Measurements from ENCODE around the gene IRF3. TPM values are rescaled to one million over a fixed set of nuclear protein-coding genes. Genes with fewer than 3 reads are reported as not detected.

The IRF3 gene
- total RNA-seq, 2 donors from 2014 or later, result 135 to 141 TPM

DNA sequence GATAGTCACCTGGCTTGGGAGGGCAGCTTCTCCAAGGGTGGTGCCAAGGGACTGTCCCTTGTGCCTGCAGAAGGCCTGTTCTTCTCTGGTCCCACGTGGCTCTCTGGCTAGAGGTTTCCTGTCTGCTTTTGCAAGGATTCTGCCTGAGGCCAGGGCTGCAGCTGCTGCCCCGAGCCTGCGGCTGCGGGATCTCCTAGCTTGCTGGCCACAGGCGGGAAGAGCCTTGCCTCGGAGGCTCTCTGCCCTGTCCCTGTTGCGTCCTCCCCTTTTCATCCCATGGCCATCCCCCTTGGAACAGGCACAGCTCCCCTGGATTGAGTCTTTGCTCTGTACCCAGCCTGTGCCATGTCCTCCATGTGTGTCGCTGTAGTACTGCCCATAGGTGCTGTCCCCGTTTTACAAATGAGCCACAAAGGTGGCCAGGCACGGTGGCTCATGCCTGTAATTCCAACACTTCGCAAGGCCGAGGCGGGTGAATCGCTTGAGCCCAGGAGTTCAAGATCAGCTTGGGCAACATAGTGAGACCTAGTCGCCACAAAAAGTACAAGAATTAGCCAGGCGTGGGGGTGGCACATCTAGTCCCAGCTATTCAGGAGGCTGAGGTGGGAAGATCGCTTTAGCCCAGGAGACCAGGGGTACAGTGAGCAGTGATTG is 9.1 kb downstream of the IRF3 start:
- DNase-seq, result no peak
- peaks cover 4% of the 10 kb centered on the region for H3K4me1 Mint-ChIP-seq (ENCODE audit: low read depth)
- H3K27ac Mint-ChIP-seq, result no peak overlapping the region
- H3K36me3 Mint-ChIP-seq (ENCODE audit: insufficient read depth in 2 of 2), result peaks cover 7 to 8% of the 10 kb centered on the region in 2 donors
- ATAC-seq (replicated peaks in 1 of 2), result no peak
- no peaks in the 10 kb centered on the region for H3K9me3 Mint-ChIP-seq
- H3K27me3 Mint-ChIP-seq (ENCODE audit: low read depth), result no peaks in the 10 kb centered on the region
- no peak overlapping the region for H3K4me3 Mint-ChIP-seq

DNA sequence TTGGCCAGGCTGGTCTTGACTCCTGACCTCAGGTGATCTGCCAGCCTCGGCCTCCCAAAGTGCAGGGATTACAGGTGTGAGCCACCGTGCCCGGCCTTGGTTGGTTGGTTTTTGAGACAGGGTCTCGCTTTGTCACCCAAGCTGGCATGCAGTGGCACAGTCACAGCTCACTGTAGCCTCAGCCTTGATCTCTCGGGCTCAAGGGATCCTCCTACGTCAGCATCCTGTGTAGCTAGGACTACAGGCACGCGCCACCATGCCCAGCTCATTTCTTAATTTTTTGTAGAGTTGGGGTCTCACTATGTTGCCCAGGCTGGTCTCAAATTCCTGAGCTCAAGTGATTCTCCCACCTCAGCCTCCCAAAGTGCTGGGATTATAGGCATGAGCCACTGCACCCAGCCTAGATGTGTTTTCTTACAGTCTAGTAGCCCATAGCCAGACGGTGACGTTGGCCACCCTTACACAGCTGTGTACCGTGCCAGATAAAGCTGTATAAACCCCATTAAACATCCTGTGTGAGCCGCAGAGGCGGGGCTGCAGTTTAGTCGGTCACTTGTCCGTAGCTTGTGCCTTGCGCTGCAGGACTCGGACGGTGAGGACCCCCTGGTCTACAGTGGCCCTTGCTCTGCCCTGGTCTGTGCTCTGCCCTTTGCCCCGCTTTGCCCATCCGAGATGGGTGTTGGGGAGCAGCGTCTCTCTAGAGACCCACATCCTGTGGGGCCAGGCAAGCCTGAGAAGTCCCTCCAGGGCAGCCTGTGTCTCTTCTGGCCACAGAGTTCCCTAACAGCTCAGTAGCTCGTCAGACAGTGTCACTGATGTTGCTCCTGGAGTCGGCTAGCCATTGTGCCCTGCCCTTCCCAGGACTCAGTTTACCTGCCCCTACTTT is 9.8 kb downstream of the IRF3 start:
- Mint-ChIP-seq H3K4me3 (no peak overlapping the region), H3K27me3 (ENCODE audit: low read depth) (no peaks in the 10 kb centered on the region), H3K4me1 (ENCODE audit: low read depth) (peaks cover 4% of the 10 kb centered on the region), H3K27ac (no peak overlapping the region), H3K36me3 (ENCODE audit: insufficient read depth in 2 of 2) (peaks cover 7 to 9% of the 10 kb centered on the region in 2 donors), H3K9me3 (no peaks in the 10 kb centered on the region)
- ATAC-seq (replicated peaks in 1 of 2), result no peak
- no peak for DNase-seq

DNA sequence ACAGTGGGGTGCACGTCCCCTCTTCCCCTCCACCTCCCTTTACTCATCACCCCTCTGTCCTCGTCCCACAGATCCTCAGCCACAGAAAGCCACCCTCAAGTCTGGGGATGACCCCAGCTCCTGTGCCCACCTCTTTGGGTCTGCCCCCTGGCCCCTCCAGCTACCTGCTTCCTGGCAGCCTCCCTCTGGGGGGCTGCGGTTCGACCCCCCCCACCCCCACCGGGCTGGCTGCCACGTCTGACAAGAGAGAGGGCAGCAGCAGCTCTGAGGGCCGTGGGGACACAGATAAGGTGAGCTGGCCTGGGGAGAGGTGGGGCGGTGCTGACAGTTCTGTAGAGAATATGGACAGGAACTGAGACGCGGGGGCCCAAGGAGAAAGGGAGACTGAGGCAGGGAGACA is 11.1 kb downstream of the IRF3 start:
- H3K4me3 Mint-ChIP-seq, result no peak overlapping the region
- peaks cover 6 to 8% of the 10 kb centered on the region in 2 donors for H3K36me3 Mint-ChIP-seq (ENCODE audit: insufficient read depth in 2 of 2)
- no peak for ATAC-seq (replicated peaks in 1 of 2)
- DNase-seq, result no peak
- no peaks in the 10 kb centered on the region for H3K9me3 Mint-ChIP-seq
- peaks cover 4% of the 10 kb centered on the region for H3K4me1 Mint-ChIP-seq (ENCODE audit: low read depth)
- H3K27ac Mint-ChIP-seq, result no peak overlapping the region
- H3K27me3 Mint-ChIP-seq (ENCODE audit: low read depth), result no peaks in the 10 kb centered on the region

DNA sequence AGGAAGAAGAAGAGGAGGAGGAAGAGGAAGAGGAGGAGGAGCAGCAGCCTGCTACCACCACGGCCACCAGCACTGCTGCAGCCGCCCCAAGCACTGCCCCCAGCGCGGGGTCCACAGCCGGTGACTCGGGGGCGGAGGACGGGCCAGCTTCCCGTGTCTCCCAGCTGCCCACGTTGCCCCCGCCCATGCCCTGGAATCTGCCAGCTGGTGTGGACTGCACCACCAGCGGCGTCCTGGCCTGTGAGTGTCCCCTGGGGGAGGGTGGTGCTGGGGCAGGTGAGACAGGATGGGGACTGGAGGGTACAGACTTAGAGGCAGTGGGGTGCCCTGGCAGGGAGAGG is 12.2 kb downstream of the IRF3 start:
- ATAC-seq (replicated peaks in 1 of 2) (no peak), DNase-seq (no peak)
- H3K9me3 Mint-ChIP-seq, result no peaks in the 10 kb centered on the region
- peaks cover 4% of the 10 kb centered on the region for H3K4me1 Mint-ChIP-seq (ENCODE audit: low read depth)
- H3K27ac Mint-ChIP-seq, result no peak overlapping the region
- no peak overlapping the region for H3K4me3 Mint-ChIP-seq
- H3K36me3 Mint-ChIP-seq (ENCODE audit: insufficient read depth in 2 of 2), result peaks cover 6 to 8% of the 10 kb centered on the region in 2 donors
- no peaks in the 10 kb centered on the region for H3K27me3 Mint-ChIP-seq (ENCODE audit: low read depth)

DNA sequence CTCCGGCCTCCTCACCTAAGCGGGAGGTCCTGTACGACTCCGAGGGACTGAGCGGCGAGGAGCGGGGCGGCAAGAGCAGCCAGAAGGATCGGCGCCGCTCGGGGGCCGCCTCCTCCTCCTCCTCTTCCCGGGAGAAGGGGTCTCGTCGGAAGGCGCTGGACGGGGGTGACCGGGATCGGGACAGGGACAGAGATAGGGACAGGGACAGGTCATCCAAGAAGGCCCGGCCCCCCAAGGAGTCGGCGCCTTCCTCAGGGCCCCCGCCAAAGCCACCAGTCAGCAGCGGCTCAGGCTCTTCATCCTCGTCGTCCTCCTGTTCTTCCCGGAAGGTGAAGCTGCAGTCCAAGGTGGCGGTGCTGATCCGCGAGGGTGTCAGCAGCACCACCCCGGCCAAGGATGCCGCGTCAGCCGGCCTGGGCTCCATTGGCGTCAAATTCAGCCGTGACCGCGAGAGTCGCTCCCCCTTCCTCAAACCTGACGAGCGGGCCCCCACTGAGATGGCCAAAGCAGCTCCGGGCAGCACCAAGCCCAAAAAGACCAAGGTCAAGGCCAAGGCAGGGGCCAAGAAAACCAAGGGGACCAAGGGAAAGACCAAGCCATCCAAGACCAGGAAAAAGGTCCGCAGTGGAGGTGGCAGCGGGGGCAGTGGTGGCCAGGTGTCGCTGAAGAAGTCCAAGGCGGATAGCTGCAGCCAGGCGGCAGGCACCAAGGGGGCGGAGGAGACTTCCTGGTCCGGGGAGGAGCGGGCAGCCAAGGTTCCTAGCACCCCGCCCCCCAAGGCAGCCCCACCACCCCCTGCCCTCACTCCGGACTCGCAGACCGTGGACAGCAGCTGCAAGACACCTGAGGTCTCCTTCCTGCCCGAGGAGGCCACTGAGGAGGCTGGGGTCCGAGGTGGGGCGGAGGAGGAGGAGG is 12.8 kb downstream of the IRF3 start:
- Mint-ChIP-seq H3K27me3 (ENCODE audit: low read depth) (no peaks in the 10 kb centered on the region), H3K36me3 (ENCODE audit: insufficient read depth in 2 of 2) (peaks cover 6 to 8% of the 10 kb centered on the region in 2 donors), H3K4me1 (ENCODE audit: low read depth) (peaks cover 4% of the 10 kb centered on the region), H3K27ac (no peak overlapping the region), H3K9me3 (no peaks in the 10 kb centered on the region), H3K4me3 (no peak overlapping the region)
- DNase-seq, result no peak
- no peak for ATAC-seq (replicated peaks in 1 of 2)

DNA sequence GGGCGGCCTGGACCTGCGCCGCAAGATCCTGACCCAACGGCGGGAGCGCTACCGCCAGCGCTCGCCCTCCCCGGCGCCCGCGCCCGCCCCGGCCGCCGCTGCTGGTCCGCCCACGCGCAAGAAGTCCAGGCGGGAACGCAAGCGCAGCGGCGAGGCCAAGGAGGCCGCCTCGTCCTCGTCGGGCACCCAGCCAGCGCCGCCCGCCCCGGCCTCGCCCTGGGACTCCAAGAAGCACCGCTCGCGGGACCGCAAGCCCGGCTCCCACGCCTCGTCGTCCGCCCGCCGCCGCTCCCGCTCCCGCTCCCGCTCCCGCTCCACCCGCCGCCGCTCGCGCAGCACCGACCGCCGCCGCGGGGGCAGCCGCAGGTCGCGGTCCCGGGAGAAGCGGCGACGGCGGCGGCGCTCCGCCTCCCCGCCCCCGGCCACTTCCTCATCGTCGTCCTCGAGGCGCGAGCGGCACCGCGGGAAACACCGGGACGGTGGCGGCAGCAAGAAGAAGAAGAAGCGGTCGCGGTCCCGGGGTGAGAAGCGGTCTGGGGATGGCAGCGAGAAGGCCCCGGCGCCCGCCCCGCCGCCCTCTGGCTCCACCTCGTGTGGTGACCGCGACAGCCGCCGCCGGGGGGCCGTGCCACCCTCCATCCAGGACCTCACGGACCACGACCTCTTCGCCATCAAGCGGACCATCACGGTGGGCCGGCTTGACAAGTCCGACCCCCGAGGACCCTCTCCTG is 13.7 kb downstream of the IRF3 start:
- peaks cover 4 to 5% of the 10 kb centered on the region in 2 donors for H3K36me3 Mint-ChIP-seq (ENCODE audit: insufficient read depth in 2 of 2)
- ATAC-seq (replicated peaks in 1 of 2), result no peak
- no peak overlapping the region for H3K27ac Mint-ChIP-seq
- H3K4me3 Mint-ChIP-seq, result no peak overlapping the region
- H3K9me3 Mint-ChIP-seq, result no peaks in the 10 kb centered on the region
- H3K4me1 Mint-ChIP-seq (ENCODE audit: low read depth), result peaks cover 4% of the 10 kb centered on the region
- DNase-seq, result no peak
- no peaks in the 10 kb centered on the region for H3K27me3 Mint-ChIP-seq (ENCODE audit: low read depth)

DNA sequence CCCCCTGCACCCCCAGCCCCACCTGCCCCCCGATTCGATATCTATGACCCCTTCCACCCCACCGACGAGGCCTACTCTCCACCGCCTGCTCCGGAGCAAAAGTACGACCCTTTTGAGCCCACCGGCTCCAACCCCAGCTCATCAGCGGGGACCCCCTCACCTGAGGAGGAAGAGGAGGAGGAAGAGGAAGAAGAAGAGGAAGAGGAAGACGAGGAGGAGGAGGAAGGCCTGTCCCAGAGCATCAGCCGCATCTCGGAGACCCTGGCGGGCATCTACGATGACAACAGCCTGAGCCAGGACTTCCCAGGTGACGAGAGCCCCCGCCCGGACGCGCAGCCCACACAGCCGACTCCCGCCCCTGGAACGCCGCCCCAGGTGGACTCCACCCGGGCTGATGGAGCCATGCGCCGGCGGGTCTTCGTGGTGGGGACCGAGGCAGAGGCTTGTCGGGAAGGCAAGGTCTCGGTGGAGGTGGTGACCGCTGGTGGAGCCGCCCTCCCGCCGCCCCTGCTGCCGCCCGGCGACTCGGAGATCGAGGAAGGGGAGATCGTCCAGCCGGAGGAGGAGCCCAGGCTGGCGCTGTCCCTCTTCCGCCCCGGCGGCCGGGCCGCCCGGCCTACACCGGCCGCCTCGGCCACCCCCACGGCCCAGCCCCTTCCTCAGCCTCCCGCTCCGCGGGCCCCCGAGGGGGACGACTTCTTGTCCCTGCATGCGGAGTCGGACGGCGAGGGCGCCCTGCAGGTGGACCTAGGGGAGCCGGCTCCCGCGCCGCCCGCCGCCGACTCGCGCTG is 14.4 kb downstream of the IRF3 start:
- Mint-ChIP-seq H3K9me3 (no peaks in the 10 kb centered on the region), H3K36me3 (ENCODE audit: insufficient read depth in 2 of 2) (peaks cover 3 to 10% of the 10 kb centered on the region in 2 donors), H3K27ac (no peak overlapping the region), H3K4me3 (no peak overlapping the region), H3K27me3 (ENCODE audit: low read depth) (no peaks in the 10 kb centered on the region), H3K4me1 (ENCODE audit: low read depth) (peaks cover 7% of the 10 kb centered on the region)
- DNase-seq (no peak), ATAC-seq (replicated peaks in 1 of 2) (no peak)

DNA sequence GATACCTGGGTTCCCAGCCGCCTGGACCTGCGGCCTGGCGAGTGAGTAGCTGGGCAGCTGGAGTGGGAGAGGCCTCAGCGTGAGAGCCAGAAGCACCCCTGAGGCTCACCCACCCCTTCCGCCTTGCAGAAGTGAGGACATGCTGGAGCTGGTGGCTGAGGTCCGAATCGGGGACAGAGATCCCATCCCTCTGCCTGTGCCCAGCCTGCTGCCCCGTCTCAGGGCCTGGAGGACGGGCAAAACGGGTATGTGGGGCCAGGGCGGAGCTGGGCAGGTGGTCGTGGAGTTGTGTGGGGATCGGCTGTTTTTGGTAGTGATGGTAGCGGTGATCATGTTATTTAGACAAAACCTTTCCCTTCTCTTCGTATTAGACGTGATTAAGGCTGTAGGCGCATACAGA is 19.1 kb downstream of the IRF3 start:
- H3K27ac Mint-ChIP-seq, result no peak overlapping the region
- H3K9me3 Mint-ChIP-seq, result no peaks in the 10 kb centered on the region
- no peak for DNase-seq
- H3K4me1 Mint-ChIP-seq (ENCODE audit: low read depth), result peaks cover 41% of the 10 kb centered on the region
- no peaks in the 10 kb centered on the region for H3K27me3 Mint-ChIP-seq (ENCODE audit: low read depth)
- H3K4me3 Mint-ChIP-seq, result no peak overlapping the region
- ATAC-seq (replicated peaks in 1 of 2), result no peak
- peaks cover 0 to 12% of the 10 kb centered on the region in 2 donors for H3K36me3 Mint-ChIP-seq (ENCODE audit: insufficient read depth in 2 of 2)

DNA sequence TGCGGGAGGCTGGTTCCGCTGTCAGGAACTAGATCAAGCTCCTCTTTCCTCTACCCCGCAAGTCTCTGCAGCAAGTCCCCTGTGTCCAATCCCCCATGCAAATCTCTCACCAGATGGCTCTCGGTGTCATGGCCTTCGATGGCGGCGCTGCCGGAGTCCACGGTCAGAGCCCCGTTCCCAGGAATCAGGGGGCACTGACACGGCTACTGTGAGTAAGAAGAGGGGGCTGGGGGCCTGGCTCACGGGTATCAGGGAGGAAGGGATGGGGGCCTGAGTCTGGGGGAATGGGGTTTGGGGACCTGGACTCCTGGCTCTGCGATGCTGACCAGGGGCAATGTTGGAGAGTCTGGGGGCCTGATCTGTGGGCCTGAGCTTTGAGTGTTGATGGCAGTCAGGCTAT is 19.7 kb downstream of the IRF3 start:
- Mint-ChIP-seq H3K27ac (no peak overlapping the region), H3K4me3 (no peak overlapping the region), H3K36me3 (ENCODE audit: insufficient read depth in 2 of 2) (peaks cover 0 to 12% of the 10 kb centered on the region in 2 donors), H3K4me1 (ENCODE audit: low read depth) (peaks cover 41% of the 10 kb centered on the region), H3K27me3 (ENCODE audit: low read depth) (no peaks in the 10 kb centered on the region), H3K9me3 (no peaks in the 10 kb centered on the region)
- ATAC-seq (replicated peaks in 1 of 2), result no peak
- no peak for DNase-seq

DNA sequence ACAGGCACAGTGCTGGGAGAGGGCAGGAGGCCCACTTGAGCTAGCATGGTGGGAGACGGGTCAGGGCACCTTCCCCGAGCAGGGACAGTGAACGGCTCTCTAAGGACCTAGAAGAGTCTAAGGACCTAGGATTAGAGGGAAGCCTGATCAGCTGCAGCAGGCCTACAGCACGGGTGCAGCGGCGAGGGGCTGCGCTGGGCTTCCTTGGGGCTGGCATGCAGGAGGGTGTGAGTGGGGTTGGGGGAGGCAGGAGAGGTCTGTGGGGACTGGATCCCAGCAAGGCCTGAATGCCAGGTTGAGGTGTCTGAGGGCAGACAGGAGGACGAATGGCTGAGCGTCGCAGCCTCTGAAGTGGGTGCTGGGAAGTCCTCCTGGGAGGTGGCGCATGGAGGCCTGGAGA is 20.1 kb downstream of the IRF3 start:
- peaks cover 1 to 10% of the 10 kb centered on the region in 2 donors for H3K36me3 Mint-ChIP-seq (ENCODE audit: insufficient read depth in 2 of 2)
- no peak for DNase-seq
- H3K4me3 Mint-ChIP-seq, result no peak overlapping the region
- no peaks in the 10 kb centered on the region for H3K9me3 Mint-ChIP-seq
- peaks cover 45% of the 10 kb centered on the region for H3K4me1 Mint-ChIP-seq (ENCODE audit: low read depth)
- H3K27ac Mint-ChIP-seq, result no peak overlapping the region
- no peaks in the 10 kb centered on the region for H3K27me3 Mint-ChIP-seq (ENCODE audit: low read depth)
- ATAC-seq (replicated peaks in 1 of 2), result no peak

DNA sequence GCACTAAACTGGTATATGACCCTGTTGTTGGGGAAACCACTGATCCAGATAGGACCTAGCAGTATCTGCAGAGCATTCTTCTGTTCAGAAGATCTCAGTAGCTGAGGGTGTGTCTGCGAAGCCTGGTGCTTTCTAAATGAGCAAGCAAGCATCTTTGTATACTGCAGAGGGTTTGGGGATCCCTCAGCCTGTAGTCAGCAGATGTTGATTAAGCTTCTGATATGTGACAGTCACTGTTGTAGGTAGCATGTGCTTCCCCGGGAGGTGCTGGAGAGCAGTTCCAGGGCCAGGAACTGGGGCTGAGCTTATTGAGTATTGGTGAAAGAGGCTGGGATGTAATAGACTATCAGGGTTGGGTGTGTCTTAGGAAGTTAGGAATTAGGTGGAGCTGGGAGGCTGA is 22.2 kb downstream of the IRF3 start:
- H3K27ac Mint-ChIP-seq, result peak overlapping the region; percentile 99
- no peak for ATAC-seq (replicated peaks in 1 of 2)
- DNase-seq, result peak; percentile 27 to 36
- no peaks in the 10 kb centered on the region for H3K9me3 Mint-ChIP-seq
- H3K36me3 Mint-ChIP-seq (ENCODE audit: insufficient read depth in 2 of 2), result peaks cover 1 to 7% of the 10 kb centered on the region in 2 donors
- H3K4me1 Mint-ChIP-seq (ENCODE audit: low read depth), result peaks cover 61% of the 10 kb centered on the region
- H3K27me3 Mint-ChIP-seq (ENCODE audit: low read depth), result peaks cover 3% of the 10 kb centered on the region
- H3K4me3 Mint-ChIP-seq, result peak overlapping the region; percentile 99 to 100

DNA sequence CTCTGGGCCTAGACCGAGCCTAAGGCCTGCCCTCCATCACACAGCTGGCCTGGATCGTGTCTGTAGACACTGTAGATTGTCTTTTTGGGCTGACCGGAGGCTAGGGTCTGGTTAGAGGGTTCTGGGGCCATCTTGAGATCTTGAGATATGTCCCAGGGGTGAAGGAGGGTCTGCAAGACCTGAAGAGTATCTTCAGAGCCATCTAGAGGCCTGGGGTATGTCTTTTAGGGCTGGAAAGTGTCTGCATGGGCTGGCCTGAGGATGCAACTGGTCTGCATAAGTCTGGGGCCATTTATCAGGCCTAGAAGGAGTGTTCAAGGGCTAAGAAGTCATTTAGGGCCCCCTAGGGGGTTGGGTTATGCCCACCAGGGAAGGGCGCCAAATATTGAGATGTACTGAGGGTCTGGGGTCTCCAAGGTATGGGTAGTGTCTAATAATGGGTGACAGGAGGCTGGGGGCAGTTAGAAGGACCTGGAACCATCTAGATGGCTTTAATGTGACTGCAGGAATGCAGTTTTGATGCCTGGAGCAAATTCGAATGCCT is 23.1 kb downstream of the IRF3 start:
- H3K27ac Mint-ChIP-seq, result peak overlapping the region; percentile 99
- H3K9me3 Mint-ChIP-seq, result no peaks in the 10 kb centered on the region
- H3K27me3 Mint-ChIP-seq (ENCODE audit: low read depth), result peaks cover 6% of the 10 kb centered on the region
- H3K4me3 Mint-ChIP-seq, result peak overlapping the region; percentile 99 to 100
- ATAC-seq (replicated peaks in 1 of 2), result no peak
- peaks cover 1 to 7% of the 10 kb centered on the region in 2 donors for H3K36me3 Mint-ChIP-seq (ENCODE audit: insufficient read depth in 2 of 2)
- no peak for DNase-seq
- peaks cover 70% of the 10 kb centered on the region for H3K4me1 Mint-ChIP-seq (ENCODE audit: low read depth)

Data from activated T-cell treated with anti-CD3 and anti-CD28 coated beads, Interleukin-2, amount 50 U/mL, for 72 hours (primary cell).